ENCODE results near the gene SRPRA. TPM values are rescaled to one million over a fixed set of nuclear protein-coding genes. Genes with fewer than 3 reads are reported as not detected.

Gene SRPRA, protein sequence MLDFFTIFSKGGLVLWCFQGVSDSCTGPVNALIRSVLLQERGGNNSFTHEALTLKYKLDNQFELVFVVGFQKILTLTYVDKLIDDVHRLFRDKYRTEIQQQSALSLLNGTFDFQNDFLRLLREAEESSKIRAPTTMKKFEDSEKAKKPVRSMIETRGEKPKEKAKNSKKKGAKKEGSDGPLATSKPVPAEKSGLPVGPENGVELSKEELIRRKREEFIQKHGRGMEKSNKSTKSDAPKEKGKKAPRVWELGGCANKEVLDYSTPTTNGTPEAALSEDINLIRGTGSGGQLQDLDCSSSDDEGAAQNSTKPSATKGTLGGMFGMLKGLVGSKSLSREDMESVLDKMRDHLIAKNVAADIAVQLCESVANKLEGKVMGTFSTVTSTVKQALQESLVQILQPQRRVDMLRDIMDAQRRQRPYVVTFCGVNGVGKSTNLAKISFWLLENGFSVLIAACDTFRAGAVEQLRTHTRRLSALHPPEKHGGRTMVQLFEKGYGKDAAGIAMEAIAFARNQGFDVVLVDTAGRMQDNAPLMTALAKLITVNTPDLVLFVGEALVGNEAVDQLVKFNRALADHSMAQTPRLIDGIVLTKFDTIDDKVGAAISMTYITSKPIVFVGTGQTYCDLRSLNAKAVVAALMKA
- 10 to 100 TPM; 75.2 to 90.6 (median 84.9) TPM for total RNA-seq

GRCh38 chr11:126268708-126269579 is at the start of gene SRPRA, which contains the start of gene FOXRED1:
Gene SRPRA (minus strand): TSS chr11:126268895. CDS start chr11:126268804, 91 bp downstream.
Gene FOXRED1 (plus strand): TSS chr11:126269154. CDS start chr11:126269207, 53 bp downstream.
- no peaks in the 10 kb centered on the region for H3K9me3 ChIP-seq
- H3K27me3 ChIP-seq: no peaks in the 10 kb centered on the region
- peak within 1 kb of the TSS; percentile 86 to 89 (median 89) for H3K4me3 ChIP-seq
- H3K27ac ChIP-seq: peak within 1 kb of the TSS; percentile 92
- DNase-seq (ENCODE audit: low spot score in 2 of 2): peak; percentile 100
- H3K4me1 ChIP-seq: no peaks in the 10 kb centered on the region
- TF ChIP-seq CTCF (IDR thresholded peaks at IDR 0.05) (no peak), POLR2A (IDR thresholded peaks at IDR 0.05) (peak; percentile 76), POLR2AphosphoS5 (IDR thresholded peaks at IDR 0.05) (peak; percentile 92 to 95 (median 95))
- peaks cover 7% of the 10 kb centered on the region for H3K36me3 ChIP-seq
- intact Hi-C loops (cut with DNase I; ENCODE audit: low total_unique reads): loop anchor here (1.0 kb wide), 1 partner anchor 40 kb away; no protein-coding TSS in a partner anchor

GRCh38 chr11:126317756-126318573 is 49.3 kb upstream of the SRPRA start:
- Histone ChIP-seq H3K4me1 (peaks cover 6 to 7% of the 10 kb centered on the region in 2 donors), H3K4me3 (peak overlapping the region; percentile 15 to 39 (median 24)), H3K9me3 (no peaks in the 10 kb centered on the region), H3K27me3 (no peaks in the 10 kb centered on the region), H3K27ac (peak overlapping the region; percentile 80 to 93), H3K36me3 (no peaks in the 10 kb centered on the region)
- DNase-seq (ENCODE audit: low spot score in 2 of 2): peak; percentile 49 to 58
- TF ChIP-seq CTCF (IDR thresholded peaks at IDR 0.05) (no peak), POLR2A (IDR thresholded peaks at IDR 0.05) (no peak), POLR2AphosphoS5 (IDR thresholded peaks at IDR 0.05) (peak in 2 of 3 donors; percentile 31 to 40)
- intact Hi-C loops (cut with DNase I; ENCODE audit: low total_unique reads): no loop called here

GRCh38 chr11:126317432-126317755 is 48.7 kb upstream of the SRPRA start:
- no peaks in the 10 kb centered on the region for H3K9me3 ChIP-seq
- H3K4me1 ChIP-seq: peaks cover 6 to 7% of the 10 kb centered on the region in 2 donors
- DNase-seq (ENCODE audit: low spot score in 2 of 2): no peak
- intact Hi-C loops (cut with DNase I; ENCODE audit: low total_unique reads): no loop called here
- no peak for TF ChIP-seq POLR2A (IDR thresholded peaks at IDR 0.05)
- TF ChIP-seq POLR2AphosphoS5 (IDR thresholded peaks at IDR 0.05): no peak
- TF ChIP-seq CTCF (IDR thresholded peaks at IDR 0.05): no peak
- peak overlapping the region in 1 of 3 donors; percentile 15 for H3K4me3 ChIP-seq
- no peaks in the 10 kb centered on the region for H3K36me3 ChIP-seq
- no peaks in the 10 kb centered on the region for H3K27me3 ChIP-seq
- H3K27ac ChIP-seq: peak overlapping the region; percentile 80 to 93

GRCh38 chr11:126313826-126314225 is 45.1 kb upstream of the SRPRA start:
- TF ChIP-seq POLR2AphosphoS5 (IDR thresholded peaks at IDR 0.05) (no peak), POLR2A (IDR thresholded peaks at IDR 0.05) (no peak), CTCF (IDR thresholded peaks at IDR 0.05) (no peak)
- Histone ChIP-seq H3K9me3 (no peaks in the 10 kb centered on the region), H3K4me1 (peaks cover under 1% of the 10 kb centered on the region in 2 donors), H3K27me3 (no peaks in the 10 kb centered on the region), H3K27ac (no peak overlapping the region), H3K4me3 (no peak overlapping the region), H3K36me3 (no peaks in the 10 kb centered on the region)
- no peak for DNase-seq (ENCODE audit: low spot score in 2 of 2)
- intact Hi-C loops (cut with DNase I; ENCODE audit: low total_unique reads): no loop called here

Measured in breast epithelium (tissue), 4 donors.